Stimulated activated CD8-positive, alpha-beta memory T cell treated with anti-CD3 and anti-CD28 coated beads, Interleukin-7, amount 100 ng/mL, for 1 hour (primary cell): ENCODE data around the gene KRT82.

Experiments used
- DNase-seq, 2 donors: peaks; one replicate each; pipeline ENCODE4 v3.0.0-alpha.2; 2020; ENCODE audit warnings: low read depth in 2 of 2

KRT82 gene

GRCh38 chr12:52435659-52435999 lies 29.5 kb upstream of the KRT82 start:
- no peak for DNase-seq

GRCh38 chr12:52434760-52435530 lies 28.8 kb upstream of the KRT82 start:
- no peak for DNase-seq

GRCh38 chr12:52434081-52434733 lies 28.1 kb upstream of the KRT82 start, which contains the start of gene KRT75:
TSS of gene KRT75 (minus strand) at chr12:52434371. CDS start at chr12:52434304, 67 bp downstream.
- DNase-seq: no peak

- no peak for DNase-seq
Observed at GRCh38 chr12:52433501-52434080, 27.5 kb upstream of the KRT82 start.

GRCh38 chr12:52432559-52433207 lies 26.5 kb upstream of the KRT82 start:
- no peak for DNase-seq

GRCh38 chr12:52428121-52428520 lies 22.0 kb upstream of the KRT82 start:
- no peak for DNase-seq

GRCh38 chr12:52427083-52427482 lies 20.9 kb upstream of the KRT82 start:
- no peak for DNase-seq

GRCh38 chr12:52426034-52426433 lies 19.9 kb upstream of the KRT82 start:
- DNase-seq: no peak

GRCh38 chr12:52425466-52425865 lies 19.3 kb upstream of the KRT82 start:
- no peak for DNase-seq

- DNase-seq: no peak
Observed at GRCh38 chr12:52423661-52424500, 17.7 kb upstream of the KRT82 start.

GRCh38 chr12:52423035-52423434 lies 16.9 kb upstream of the KRT82 start:
- DNase-seq: no peak

- no peak for DNase-seq
Observed at GRCh38 chr12:52419656-52420055, 13.5 kb upstream of the KRT82 start.

GRCh38 chr12:52418576-52419110 lies 12.5 kb upstream of the KRT82 start:
- no peak for DNase-seq

- DNase-seq: no peak
Observed at GRCh38 chr12:52417740-52418139, 11.6 kb upstream of the KRT82 start.

GRCh38 chr12:52416795-52417194 lies 10.7 kb upstream of the KRT82 start:
- DNase-seq: no peak

- no peak for DNase-seq
Observed at GRCh38 chr12:52415870-52416750, 10.0 kb upstream of the KRT82 start.

- no peak for DNase-seq
Observed at GRCh38 chr12:52414936-52415335, 8.8 kb upstream of the KRT82 start.

GRCh38 chr12:52413782-52414345 lies 7.7 kb upstream of the KRT82 start:
- DNase-seq: no peak

- no peak for DNase-seq
Observed at GRCh38 chr12:52413202-52413601, 7.1 kb upstream of the KRT82 start.

- no peak for DNase-seq
Observed at GRCh38 chr12:52411815-52412214, 5.7 kb upstream of the KRT82 start.
